ENCODE measurements around the gene INVS.

DNA sequence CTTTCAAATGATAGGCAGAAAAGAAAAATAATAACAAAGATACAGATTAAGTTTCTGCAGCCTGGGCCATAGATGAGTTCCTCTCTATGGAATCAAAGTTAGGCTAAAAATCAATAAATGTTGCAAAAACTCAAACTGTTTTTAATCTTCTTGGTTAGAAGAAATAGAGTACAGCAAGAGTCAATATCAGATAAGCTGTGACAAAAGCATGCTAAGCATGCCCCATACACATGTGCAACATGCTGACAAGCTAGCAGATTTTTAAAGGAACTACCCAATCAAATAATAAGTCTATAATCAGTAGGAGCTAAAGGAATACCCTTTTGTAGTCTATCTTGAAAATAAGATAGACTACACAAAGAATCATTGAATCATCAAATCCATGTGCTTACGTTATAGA is 7.0 kb upstream of the INVS start:
- TF ChIP-seq CTCF (IDR thresholded peaks at IDR 0.05) (no peak), FOXJ3 (CRISPR knock-in tag; IDR thresholded peaks at IDR 0.05) (no peak), ELF1 (IDR thresholded peaks at IDR 0.05) (no peak), RFX5 (IDR thresholded peaks at IDR 0.05; ENCODE audit: low read length) (no peak), TAF1 (IDR thresholded peaks at IDR 0.05; ENCODE audit: borderline replicate concordance, low read depth, low read length) (no peak)
- TF ChIP-seq, protein P1, sequence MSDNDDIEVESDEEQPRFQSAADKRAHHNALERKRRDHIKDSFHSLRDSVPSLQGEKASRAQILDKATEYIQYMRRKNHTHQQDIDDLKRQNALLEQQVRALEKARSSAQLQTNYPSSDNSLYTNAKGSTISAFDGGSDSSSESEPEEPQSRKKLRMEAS (IDR thresholded peaks at IDR 0.05; ENCODE audit: low read depth): no peak
- TF ChIP-seq, protein P2, sequence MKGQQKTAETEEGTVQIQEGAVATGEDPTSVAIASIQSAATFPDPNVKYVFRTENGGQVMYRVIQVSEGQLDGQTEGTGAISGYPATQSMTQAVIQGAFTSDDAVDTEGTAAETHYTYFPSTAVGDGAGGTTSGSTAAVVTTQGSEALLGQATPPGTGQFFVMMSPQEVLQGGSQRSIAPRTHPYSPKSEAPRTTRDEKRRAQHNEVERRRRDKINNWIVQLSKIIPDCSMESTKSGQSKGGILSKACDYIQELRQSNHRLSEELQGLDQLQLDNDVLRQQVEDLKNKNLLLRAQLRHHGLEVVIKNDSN (IDR thresholded peaks at IDR 0.05; ENCODE audit: borderline replicate concordance, low read depth): no peak

Data from SK-N-SH (cell line).